DMS 273 (cell line): ENCODE data around the gene KCNMA1.

Source experiments
- DNase-seq: peaks from one replicate; lab custom pipeline; 2025; ENCODE audit not compliant: unreplicated experiment; lab: John Stamatoyannopoulos, UW

Gene KCNMA1

GRCh38 chr10:77234599-77234998 lies 403.0 kb downstream of the KCNMA1 start:
- no peak for DNase-seq

DNA sequence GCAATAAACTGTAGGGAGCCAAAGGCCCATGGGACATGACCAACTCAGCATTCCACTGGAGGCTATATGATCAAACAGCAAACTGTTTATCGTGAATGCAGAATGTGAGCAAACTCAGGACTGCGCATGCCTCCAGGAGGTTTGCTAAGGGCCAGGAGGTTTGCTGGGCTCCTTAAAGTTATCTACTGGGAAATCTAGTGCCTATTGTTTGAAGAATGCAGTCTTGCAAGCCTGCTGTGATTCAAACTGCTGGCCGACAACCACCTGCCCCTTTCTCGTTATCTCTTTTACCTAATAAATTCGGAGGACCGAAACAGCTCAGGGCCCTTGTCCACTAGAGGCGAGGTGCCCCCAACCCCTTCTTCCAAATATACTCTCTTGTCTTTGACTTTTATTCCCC lies 404.1 kb downstream of the KCNMA1 start:
- DNase-seq = no peak

GRCh38 chr10:77231884-77232610 lies 405.6 kb downstream of the KCNMA1 start:
- no peak for DNase-seq

- no peak for DNase-seq
Measured at GRCh38 chr10:77231375-77231774, 406.2 kb downstream of the KCNMA1 start.

DNA sequence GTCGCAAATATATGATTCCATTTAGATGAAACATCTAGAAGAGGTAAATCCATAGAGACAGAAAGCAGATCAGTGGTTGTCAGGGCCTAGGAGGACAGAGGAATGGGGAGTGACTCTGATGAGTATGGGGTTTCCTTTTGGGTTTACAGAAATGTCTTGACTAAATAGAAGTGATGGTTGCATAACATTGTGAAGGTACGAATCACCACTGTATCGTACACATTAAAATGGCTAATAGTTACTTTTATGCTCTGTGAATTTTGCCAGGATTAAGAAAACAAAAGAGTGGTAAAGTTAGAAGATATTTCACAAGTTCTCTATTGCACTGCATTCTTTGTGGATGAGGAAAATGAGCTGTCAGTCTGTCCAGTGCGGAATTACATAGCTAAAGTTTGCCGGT lies 407.4 kb downstream of the KCNMA1 start:
- no peak for DNase-seq

DNA sequence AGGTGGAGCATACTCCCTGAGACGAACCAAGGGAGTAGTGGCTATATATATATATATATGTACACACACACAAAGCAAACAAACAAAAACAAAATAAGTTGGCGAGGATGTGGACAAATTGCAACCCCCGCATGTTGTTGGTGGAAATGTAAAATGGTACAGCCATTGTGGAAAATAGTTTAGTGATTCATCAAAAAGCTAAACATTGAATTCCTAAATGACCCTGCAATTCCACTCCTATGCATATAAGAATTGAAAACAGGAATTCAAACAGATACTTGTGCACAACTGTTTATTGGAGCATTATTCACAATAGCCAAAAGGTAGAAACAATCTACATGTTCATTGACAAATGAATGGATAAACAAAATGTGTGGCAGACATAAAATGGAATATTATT lies 407.9 kb downstream of the KCNMA1 start:
- DNase-seq = no peak

GRCh38 chr10:77228559-77228958 lies 409.0 kb downstream of the KCNMA1 start:
- DNase-seq = peak; percentile 35

DNA sequence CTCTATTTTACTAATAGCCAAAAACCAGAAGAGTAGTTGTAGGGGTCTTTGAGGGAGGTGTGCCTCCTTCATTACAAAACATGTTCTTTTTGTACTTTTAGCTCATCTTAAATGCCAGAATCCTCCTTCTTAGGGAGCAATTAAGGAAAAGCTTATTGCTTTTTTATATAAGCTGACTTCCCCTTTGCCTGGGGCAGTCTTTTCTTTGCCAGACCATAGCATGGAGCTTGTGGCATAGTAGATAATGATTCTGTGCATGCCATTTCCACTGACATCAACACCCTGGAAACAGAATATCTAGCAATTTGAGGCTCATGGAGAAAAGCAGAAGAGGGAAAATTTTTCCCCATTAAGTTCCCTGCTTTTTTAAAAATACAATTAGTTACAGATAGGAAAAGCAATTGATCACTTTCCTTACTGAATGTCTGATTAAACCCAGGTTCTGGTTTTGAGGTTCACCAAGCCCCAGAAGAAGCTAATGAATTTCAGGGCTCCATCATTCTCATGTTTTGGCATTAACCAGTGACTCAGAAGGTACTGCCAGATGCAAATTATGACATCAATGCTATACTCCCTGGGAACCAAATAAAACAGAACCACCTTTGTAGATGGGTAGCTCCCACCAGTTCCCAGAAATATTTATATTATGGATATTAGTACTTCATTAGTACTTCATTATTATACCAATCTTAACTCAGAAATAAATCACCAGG lies 410.6 kb downstream of the KCNMA1 start:
- peak; percentile 3 for DNase-seq

GRCh38 chr10:77226452-77226851 lies 411.2 kb downstream of the KCNMA1 start:
- DNase-seq = no peak

DNA sequence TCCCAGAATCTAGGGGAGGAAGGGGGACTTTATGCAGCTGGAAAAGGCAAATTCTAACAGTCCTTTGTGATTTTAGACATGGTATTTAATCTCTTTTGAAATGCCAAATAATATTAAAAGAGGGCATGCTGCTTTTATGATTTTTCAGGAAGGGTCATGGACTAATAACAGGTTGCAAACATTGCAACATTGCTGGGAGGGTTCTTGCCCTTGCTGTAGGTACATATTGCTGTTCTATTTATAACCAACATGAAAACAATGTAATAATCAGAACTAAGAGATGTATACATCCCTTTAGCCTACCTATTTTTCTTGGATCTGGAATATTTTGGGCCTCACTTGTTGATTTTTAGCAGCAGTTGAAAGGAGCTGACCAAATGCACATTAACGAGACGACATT lies 411.6 kb downstream of the KCNMA1 start:
- DNase-seq = no peak

DNA sequence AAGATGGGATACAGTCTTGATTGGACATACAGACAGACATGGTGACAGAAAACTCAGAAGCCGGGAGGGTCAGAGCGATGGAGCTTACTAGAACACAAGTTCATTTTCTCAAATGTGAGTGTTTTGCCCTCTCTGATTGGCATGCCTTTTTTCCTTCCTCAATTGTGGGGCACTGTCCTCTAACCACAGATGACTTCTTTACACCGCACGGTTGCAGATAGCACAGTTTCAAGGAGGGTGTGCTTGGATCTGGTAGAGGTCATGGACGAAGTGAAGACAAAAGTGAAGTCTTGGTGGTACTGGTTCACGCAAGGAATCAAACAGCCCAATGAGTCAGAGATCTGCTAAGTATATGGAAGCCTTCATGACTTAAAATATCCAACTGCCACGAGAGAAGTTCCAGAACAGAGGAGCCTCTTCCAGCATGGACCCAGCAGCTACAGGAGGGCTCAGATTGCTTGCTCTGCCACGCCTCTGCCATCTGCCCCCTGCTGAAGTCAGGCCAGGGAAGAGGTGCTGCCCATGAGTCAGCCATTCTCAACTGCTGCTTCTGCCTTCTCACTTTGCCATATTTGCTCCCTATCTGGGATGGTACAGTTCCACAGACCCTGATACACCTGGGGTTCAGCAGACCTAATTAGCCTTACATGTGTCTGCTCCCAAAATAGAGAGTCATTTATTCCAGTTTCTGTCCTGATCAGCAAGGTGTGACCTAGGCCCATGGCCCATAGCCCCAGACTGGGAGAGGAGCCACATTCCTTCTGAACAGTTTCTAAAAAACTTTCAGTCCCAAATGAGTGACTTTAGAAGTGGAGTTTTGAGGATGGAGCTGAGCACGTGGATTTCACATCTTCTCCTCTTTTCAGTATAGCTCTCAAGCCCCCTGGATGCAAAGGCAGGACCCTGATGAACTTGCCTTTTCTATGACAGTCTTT lies 413.8 kb downstream of the KCNMA1 start:
- DNase-seq = peak; percentile 86

DNA sequence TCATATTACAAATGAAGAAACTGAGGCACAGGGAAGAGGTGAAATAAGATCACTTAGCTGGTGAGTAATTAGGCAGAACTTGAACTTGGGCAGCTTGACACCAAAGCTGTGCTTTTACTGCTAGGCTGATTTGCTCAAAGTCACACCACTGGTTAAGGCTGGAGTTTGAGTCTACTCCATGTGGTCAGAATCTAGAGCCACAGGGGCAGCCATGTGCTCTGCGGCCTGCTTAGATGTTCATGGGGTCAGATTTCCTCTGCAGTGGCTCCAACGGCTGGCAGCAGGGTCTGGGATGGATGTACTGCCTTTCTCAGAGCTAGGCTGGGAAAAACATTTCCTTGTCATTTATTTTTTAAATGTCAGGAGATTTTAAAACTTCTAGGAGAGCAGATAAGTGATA lies 417.5 kb downstream of the KCNMA1 start:
- no peak for DNase-seq

- DNase-seq = no peak
Measured at GRCh38 chr10:77219046-77219445, 418.6 kb downstream of the KCNMA1 start.

GRCh38 chr10:77214799-77215198 lies 422.8 kb downstream of the KCNMA1 start:
- no peak for DNase-seq

GRCh38 chr10:77212632-77213031 lies 425.0 kb downstream of the KCNMA1 start:
- DNase-seq = no peak

GRCh38 chr10:77210645-77211044 lies 427.0 kb downstream of the KCNMA1 start:
- DNase-seq = no peak

DNA sequence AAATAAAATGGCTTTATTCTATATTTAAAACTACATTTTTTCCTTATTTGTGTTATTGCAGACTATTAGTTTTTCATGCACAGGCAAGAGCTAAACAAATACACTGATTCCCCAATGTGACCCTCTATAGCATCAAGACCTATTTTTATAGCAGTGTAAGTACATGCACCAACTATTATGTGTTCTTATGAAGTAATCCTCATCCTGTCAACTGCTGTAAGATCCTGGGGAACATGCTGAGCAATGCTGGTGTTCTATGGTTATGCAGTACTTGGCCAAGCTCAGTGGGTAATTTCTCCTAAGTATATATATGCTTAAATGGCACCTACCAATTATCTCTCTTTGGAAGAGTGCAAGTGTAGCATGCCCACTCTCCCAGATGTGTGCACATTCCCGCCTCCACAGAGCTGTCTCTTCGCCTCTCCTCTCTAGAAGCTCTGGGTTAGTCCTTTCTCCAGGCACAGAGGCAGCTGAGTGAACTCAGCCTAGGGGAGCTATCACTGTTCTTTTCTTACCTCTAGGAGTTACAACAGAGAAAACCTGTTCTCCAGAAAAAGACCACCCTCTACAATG lies 428.8 kb downstream of the KCNMA1 start:
- DNase-seq = no peak

DNA sequence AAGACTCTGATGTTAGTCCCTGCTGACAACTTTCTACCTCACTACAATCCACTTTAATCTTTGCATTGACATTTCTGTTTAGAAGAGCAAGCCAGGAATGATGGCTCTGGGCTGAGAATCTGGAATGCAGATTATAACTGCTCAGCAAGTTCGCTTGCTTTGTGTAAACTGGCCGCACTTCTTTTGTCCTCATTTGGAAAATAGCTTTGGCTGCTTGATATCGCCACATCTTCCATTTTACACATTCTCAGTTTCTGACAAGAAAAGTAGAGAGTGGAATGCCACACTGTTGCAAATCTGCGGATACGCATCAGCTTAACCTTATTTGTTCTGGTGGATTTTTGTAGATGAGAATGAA lies 429.8 kb downstream of the KCNMA1 start:
- DNase-seq = no peak

DNA sequence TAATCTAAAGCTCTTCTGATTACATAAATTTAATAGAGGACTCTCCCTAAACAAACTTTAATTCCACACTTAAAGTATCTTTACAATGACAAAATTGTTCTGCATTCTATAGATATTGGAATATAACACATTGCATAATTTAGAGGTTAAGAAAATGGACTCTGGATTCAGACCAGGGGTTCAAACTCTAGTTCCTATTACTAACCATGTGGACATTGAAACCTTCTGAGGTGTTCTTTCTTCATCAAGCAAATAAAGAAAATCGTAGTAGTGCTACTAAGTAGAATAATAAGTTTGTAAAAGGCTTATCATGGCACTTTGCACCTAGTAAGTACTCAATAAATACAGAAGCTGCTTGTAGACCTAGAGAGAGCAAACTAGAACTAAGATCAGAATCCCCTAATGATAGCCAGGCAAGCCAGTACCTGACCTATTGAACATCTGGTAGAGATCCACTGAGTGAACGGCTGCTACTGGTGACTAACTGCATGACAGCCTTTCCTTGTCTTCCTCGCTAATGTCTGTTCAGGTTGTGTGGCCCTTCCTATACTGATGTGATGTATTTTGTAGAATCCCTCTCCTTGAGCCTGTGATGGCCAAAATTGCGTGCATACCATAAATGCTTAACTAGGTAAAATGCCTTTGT lies 430.3 kb downstream of the KCNMA1 start:
- no peak for DNase-seq

GRCh38 chr10:77205135-77205534 lies 432.5 kb downstream of the KCNMA1 start:
- DNase-seq = no peak

GRCh38 chr10:77204171-77204570 lies 433.4 kb downstream of the KCNMA1 start:
- no peak for DNase-seq
